Right renal pelvis (tissue), 4 donors: ENCODE data around the gene RARRES2. TPM values are rescaled to one million over a fixed set of nuclear protein-coding genes. Genes with fewer than 3 reads are reported as not detected.
"Not testable (repeated sequence)": the region's sequence is repeated elsewhere in the genome, so short reads cannot be mapped to it uniquely, and the experiment has no call there.

Experiments used
- DNase-seq, 4 donors: peaks; one replicate each; pipeline ENCODE4 v3.0.0-alpha.2; 2013; ENCODE audit warnings: low read depth in 4 of 4, low spot score in 3 of 4, missing footprints in 1 of 4
- polyA plus RNA-seq, 4 donors: library from polyadenylated mRNA; unstranded; fragments of 120-200 nt; gene quantifications; one replicate each; pipeline ENCODE4 v1.2.1, GENCODE V29; 2013; ENCODE audit not compliant: insufficient read length in 4 of 4

Gene RARRES2
- polyA plus RNA-seq, 4 donors = 36.8 to 77.7 (median 53.0) TPM

DNA sequence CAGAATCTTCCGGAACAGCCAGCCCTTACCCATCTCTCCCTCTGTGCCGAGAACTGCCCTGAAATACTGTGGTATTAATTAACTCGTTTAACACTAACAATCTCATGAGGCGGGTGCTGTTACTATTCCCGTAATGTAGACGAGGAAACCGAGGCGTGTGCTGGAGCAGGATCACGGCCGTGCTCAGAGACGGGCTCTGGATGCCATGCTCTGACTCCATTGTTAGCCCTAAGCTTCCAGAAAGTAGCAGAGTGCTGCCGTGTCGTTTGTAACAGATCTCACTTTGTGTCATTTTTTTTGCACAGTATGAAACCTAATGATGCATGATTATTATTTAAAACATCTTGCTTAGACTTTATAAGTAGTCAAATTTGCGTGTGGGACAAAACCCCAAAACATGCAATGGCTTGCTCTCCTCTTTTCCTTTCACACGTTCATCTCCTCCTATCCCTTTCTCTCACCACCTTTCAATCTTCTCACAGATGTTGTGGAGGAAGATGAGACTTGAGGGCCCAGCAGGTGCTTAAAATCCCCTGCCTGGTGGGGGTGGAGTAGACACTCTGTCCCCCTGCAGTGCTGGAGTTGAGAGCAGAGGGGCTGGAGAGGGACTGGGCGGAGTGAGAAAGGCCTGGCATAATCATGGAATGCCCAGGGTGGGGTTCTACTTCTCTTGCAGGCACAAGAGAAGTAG is 17.6 kb downstream of the RARRES2 start:
- DNase-seq = no peak

DNA sequence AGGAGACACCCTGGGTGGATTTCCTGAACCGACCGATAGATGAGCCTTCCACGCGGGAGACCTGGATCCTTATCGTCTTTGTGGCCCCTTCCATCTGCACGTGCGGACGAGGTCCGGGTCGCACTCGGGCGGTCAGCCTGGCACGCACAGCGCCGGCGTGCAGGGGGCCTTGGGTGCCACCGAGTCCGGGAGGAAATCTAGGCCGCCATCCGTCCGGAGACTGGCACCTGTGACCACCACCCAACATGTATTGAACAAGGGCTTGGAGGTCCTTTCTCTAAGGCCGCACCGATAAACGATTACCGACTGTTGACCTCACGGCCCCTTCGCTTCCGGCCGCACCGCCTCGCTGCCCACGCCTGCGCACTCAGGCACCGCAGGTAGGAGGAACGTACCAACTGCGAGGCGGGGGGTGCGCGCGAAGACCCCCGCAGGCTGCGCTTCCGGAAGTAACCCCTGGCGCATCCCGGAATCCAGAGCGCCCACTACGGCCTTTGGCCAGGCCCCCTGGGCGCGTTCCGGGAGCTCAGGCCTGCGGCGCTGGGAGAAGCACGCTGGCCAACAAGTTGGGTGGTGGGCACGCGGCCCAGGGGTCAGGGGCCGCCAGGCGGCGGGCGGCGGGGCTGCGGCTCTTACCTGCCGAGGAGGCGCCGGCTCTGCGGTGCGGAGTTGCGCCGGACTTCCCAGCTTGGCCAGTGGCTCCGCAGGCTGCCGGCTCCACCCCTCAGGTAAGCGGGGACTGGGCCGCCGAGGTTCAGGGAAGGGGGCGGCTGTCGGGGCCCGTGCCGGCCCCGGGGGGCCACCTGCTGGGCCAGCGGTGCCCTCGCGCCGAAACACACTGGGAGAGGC is 18.4 kb downstream of the RARRES2 start, which contains the start of the genes ACTR3C and LRRC61:
ACTR3C (minus strand) TSS at position 713 of the 849 bp plus-strand sequence. CDS start 28,249 bp downstream, outside the sequence.
LRRC61 (plus strand) TSS at position 523 of the 849 bp plus-strand sequence. CDS start 13,507 bp downstream, outside the sequence.
- DNase-seq = peak in 2 of 4 donors; percentile 69 to 74

DNA sequence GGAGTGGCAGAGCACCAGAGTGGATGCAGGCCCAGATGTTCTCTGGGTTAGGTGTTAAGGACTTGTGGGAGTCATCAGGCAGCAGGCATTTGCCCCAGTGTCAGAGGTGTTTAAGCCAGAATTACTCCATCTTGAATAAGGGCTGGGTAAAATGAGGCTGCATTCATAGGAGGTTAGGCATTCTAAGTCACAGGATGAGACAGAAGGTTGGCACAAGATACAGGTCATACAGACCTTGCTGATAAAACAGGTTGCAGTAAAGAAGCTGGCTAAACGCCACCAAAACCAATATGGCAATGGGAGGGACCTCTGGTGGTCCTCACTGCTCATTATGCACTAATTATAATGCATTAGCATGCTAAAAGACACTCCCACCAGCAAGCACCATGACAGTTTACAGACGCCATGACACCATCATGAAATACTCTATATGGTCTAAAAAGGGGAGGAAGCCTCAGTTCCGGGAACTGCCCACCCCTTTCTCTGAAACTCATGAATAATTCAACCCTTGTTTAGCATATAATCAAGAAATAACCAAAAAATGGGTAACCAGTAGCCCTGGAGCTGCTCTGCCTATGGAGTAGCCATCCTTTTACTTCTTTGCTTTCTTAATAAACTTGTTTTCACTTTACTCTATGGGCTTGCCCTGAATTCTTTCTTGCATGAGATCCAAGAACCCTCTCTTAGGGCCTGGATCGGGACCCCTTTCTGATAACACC is 19.2 kb downstream of the RARRES2 start:
- no peak for DNase-seq

DNA sequence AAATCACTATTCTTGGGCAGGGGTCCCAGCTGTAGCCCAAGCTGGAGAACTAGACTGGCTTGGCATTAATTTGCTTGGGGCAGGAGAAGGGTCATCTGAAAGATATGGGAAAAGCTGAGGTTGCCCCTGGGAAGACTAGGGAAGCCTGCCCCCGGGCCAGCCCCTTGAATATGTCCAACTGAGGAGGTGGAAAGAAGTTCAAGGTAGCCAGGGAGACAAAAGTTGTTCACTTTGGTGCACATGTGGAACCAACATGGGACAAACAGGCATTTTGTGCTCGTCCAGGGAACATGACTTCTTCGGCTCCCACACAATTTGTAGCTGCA is 19.7 kb downstream of the RARRES2 start:
- no peak for DNase-seq

DNA sequence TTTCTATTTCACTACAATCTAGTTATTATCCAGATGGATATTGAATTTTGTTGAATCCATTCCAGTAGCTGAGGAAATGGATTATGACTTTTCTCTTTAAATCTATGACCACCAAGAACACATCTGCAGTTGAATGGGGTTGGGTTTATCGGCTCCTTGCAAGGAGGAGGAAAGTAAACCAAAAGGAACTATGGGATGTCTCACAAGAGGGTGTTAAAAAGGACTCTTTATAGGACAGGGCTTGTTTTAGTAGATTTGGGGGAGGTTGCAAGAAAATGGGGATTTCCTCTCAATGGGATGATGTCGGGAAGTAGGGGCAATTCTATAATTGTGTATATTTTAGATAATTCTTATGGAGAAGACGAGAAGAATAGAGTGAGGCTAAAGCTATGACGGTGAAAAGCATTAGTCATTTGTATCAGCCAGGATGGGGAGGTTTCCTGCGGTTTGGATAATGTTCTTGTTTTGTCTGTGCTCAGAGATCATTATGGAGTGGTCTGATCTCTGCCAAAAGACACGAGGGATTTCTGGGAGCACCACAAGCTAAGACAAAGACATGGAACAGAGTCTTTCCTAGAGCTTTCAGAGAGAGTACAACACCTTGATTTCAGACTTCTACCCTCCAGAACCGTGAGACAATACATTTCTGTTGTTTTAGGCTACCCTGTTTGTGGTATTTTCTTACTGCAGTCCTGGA is 23.5 kb downstream of the RARRES2 start:
- no peak for DNase-seq

DNA sequence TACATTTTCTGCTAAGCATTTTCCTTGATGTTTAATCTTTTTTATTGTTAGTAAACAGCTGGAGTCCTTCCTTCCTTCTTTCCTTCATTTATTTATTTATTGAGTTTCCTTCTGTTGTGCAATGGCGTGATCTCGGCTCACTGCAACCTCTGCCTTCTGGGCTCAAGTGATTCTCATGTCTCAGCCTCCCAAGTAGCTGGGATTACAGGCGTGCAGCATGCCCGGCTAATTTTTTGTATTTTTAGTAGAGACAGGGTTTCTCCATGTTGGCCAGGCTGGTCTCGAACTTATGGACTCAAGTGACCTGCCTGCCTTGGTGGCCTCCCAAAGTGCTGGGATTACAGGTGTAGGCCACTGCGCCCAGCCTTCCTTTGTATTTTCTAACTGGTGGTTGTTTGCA is 24.4 kb downstream of the RARRES2 start:
- not testable (repeated sequence) for DNase-seq

DNA sequence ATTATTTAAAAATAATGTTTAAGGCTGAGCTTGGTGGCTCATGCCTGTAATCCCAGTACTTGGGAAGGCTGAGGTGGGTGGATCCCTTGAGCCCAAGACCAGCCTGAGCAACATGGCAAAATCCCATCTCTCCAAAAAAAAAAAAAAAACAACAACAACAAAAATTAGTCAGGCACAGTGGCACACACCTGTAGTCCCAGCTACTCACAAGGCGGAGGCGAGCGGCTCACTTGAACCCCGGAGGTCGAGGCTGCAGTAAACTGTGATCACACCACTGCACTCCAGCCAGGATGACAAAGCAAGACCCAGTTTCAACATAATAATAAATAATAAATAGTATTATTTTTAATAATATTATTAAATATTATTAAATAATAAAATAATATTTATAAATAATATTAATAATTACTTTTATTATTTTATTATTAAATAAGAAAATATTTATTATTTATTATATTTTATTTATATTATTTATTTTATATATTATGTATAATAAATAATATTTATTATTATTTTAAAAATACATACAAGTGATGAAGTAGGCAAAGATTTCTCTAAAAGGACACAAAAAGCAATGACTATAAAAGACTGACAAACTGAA is 26.7 kb downstream of the RARRES2 start:
- no peak for DNase-seq

DNA sequence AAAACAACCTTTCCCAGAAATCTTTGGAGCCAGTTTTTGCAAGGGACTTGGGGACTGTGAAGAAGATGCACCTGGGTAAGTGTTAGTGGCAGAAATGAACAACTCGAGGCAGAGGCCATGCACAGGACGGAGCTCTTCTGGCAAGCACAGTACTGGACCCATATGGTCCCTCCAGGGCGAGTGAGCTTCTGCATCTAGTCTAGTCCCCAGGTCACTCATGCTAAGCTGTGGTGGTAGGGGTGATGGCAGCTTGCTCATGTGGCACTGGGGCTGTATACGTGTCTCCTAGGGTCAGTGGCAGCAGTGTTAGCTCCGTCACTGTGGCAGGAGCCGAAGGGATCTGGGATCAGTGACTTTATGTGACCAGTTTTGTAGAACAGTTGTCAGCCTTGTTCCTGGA is 27.6 kb downstream of the RARRES2 start:
- no peak for DNase-seq

DNA sequence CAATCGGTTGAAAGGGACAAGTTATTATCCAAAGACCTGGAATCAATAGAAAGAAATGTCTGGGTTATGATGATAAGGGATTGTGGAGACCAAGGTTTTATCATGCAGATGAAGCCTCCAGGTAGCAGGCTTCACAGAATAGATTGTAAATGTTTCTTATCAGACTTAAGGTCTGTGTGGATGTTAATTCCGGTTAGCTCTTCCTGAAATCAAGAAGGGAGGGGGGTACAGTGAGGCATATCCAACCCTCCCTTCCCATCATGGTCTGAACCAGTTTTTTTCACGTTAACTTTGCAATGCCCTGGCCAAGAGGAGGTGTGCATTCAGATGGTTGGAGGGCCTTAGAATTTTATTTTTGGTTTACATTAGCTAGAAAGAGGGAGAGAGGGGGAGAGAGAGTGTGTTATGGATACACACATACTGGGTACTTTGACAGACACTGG is 28.0 kb downstream of the RARRES2 start:
- no peak for DNase-seq

DNA sequence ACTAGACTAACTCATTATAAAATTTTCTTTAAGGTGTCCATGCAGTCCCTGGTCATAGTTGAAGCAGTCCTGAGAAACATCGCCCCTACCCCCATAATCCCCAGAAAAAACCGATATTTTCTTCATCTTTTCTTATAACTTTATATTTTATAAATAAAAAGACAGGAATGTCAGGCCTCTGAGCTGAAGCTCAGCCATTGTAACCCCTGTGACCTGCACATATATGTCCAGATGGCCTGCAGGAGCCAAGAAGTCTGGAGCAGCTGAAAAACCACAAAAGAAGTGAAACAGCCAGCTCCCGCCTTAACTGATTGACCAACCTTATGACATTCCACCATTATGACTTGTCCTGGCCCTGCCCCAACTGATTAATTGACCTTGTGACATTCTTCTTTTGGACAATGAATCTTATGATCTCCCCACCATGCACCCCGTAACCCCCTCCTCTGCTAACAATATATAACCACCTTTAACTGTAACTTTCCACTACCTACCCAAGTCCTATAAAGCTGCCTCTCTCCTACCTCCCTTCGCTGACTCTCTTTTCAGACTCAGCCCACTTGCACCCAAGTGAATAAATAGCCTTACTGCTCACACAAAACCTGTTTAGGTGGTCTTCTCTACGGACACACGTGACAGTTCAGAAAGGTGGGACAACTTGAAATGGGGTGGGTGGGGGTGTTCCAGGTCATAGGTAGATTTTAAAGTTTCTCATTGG is 28.6 kb downstream of the RARRES2 start:
- not testable (repeated sequence) for DNase-seq

DNA sequence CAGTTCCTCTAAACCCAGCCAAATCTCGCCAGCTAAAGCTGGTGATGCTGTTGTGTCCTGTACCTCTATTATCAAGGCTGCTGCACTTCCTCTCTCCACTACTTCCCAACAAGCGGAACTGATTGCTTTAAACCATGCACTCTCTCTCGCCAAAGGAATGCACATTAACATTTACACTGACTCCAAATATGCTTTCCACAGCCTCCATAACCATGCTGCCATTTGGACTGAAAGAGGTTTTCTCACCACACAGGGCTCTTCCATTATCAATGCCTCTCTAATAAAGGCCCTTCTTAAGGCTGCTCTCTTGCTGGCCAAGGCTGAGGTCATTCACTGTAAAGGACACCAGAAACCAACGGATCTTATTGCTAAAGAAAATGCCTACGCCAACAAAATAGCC is 29.7 kb downstream of the RARRES2 start:
- DNase-seq = no peak

DNA sequence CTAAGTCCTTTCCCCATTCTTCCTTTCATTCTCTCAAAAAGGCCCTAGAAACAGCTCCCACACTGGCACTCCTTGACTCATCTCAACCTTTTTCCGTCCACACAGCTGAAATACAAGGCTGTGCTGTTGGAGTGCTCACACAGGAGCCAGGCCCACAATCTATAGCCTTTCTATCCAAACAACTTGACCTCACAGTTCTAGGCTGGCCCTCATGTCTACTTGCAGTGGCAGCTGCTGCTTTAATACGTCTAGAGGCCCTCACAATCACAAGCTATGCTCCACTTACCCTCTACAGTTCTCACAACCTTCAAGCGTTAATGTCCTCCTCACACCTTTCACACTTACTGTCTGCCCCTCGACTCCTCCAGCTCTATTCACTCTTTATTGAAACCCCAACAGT is 30.3 kb downstream of the RARRES2 start:
- DNase-seq = no peak

DNA sequence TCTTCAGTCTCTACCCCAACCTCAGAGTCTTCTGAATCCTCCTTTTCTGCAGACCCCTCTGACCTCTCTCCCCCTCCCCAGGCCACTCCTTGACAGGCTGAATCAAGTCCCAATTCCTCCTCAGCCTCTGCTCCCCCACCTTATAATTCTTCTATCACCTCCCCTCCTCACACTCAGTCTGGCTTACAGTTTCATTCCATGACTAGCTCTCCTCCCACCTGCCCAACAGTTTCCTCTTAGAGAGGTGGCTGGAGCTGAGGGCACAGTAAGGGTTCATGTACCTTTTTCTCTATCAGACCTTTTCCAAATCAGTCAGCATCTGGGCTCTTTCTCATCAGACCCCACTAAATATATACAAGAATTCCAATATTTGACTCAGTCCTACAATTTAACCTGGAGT is 32.9 kb downstream of the RARRES2 start:
- DNase-seq = no peak

DNA sequence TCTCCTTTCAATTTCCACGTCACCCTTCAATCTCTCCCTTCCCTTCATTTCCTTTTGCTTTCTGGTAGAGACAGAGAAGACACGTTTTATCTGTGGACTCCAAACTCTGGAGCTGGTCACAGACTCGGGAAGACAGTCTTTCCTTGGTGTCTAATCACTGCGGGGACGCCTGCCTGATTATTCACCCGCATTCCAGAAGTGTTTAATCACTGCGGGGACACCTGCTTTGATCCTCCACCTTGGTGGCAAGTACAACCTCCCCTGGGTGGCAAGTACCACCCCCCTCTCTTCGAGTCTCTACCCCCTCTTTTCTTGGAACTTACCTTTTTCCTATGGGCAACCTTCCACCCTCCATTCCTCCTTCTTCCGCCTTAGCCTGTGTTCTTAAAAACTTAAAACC is 33.5 kb downstream of the RARRES2 start:
- no peak for DNase-seq

DNA sequence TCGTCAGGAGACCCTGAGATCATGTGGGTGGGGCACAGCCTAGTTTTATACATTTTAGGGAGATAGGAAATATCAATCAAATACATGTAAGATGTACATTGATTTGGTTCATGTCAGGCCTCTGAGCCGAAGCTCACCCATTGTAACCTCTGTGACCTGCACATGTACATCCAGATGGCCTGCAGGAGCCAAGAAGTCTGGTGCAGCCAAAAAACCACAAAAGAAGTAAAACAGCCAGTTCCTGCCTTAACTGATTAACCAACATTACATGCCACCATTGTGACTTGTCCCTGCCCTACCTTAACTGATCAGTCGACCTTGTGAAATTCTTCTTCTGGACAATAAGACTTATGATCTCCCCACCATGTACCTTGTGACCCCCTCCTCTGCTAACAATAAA is 34.3 kb downstream of the RARRES2 start:
- no peak for DNase-seq

DNA sequence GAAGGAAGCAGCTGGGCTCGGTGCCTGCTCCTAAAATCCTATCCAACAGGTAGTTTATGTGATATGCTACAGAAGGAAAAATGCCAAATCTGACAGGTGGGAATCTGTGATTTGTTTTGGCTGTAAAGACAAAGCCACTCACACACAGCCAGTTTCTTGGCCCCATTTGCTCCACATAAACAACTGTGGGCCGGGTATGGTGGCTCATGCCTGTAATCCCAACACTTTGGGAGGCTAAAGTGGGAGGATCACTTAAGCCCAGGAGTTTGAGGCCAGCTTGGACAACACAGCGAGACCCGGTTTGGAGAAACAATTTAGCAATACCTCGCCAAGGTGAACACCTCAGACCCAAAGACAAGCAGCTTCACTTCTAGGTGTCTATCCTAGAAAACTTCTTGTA is 35.1 kb downstream of the RARRES2 start:
- DNase-seq = not testable (repeated sequence)

DNA sequence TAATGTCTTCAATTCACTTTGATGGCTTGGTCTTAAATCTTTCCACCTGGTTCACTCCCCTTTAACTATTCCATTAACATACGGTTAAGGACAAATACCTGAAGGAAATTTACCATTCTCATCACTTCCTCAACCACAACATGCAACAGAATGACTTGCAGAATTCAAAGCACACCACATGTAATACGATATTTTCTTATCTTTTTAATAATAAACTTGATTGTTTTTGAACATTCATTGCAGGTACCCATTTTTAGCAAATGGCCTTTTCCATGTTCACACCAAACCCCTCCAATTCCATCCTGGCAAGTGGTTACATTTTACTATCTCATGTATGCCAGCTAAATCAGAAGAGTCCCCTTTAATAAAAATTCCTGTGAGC is 35.5 kb downstream of the RARRES2 start:
- not testable (repeated sequence) for DNase-seq

DNA sequence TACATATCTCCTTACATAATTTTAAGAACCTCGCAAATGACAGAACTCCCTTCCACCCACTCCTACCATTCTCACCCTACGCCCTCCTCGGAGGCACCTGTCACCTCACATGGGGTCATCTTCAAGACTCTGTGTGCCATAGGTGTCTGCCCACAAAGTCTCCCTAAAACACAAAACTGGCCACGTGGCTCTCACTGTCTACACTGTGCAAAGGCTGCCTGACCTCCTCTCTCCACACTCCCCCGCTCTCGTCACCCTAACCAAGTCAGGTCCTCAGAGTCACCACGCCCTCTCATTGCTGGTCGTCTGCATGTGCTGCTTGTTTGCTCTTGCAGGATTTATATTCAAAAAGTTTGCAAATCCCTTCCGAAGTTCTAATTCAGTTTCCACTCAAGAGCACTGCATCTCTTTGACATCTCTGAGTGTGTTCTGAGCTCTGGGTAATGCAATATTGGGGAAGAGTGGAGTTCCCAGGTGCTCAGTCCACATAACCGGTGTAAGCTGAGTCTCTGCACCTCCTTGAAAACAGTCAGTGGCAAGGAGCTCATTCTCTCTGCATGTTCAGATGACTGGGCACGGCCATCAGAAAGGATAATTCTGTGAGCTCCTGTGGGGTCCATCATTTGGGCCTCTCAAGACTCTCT is 36.0 kb downstream of the RARRES2 start:
- DNase-seq = not testable (repeated sequence)
